ENCODE data around the gene LHCGR. TPM values are rescaled to one million over a fixed set of nuclear protein-coding genes. Genes with fewer than 3 reads are reported as not detected.

The LHCGR gene
- not detected in 5 replicates for total RNA-seq (2022; extraction: Qiagen RNA extraction)

DNA sequence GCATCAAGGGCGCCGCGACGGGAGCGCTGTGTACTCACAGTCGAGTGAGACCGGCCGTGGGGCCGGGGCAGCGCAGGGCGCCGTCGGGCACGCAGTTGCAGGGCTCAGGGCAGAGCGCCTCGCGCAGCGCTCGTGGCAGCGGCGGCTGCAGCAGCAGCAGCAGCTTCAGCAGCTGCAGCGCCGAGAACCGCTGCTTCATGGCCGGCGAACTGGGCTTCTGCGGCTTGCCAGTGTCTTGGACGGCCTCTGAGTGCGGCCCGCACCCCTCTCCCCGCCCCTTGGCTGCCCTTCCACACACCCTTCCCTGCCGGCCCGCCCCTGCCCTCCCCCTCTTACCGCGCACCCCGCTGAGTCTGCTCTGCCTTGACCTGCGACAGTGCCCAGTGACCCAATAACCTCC is at the start of gene LHCGR:
TSS of gene LHCGR (minus strand) at position 252 of the 400 bp plus-strand sequence. CDS start at position 199, 53 bp downstream.

Other genes with a start within 250 kb of the LHCGR start
- 0.32 to 0.52 TPM (median 0.40 TPM) in 5 replicates for gene STON1, start 225.6 kb downstream of the LHCGR start, total RNA-seq (2022; extraction: Qiagen RNA extraction)
- not detected in 5 replicates for gene GTF2A1L, start 137.9 kb downstream of the LHCGR start, total RNA-seq (2022; extraction: Qiagen RNA extraction)